ENCODE measurements around the gene KCNH1. TPM values are rescaled to one million over a fixed set of nuclear protein-coding genes. Genes with fewer than 3 reads are reported as not detected.

Gene KCNH1
- under 1 TPM in 1 of 2 donors, not detected in 1; 0.21 TPM for total RNA-seq

GRCh38 chr1:211133836-211134669 lies at the start of gene KCNH1:
TSS of gene KCNH1 (minus strand) at chr1:211134148. CDS start at chr1:211133945, 203 bp downstream.
- Histone ChIP-seq H3K27me3 (replicated peaks; ENCODE audit: insufficient read depth) (no peaks in the 10 kb centered on the region), H3K4me1 (ENCODE audit: control insufficient read depth in 1 of 2, low read depth in 2 of 2) (peaks cover 7 to 17% of the 10 kb centered on the region in 2 donors), H3K4me3 (peak within 1 kb of the TSS; percentile 69), H3K27ac (no peak within 1 kb of the TSS), H3K36me3 (no peaks in the 10 kb centered on the region), H3K9me3 (no peaks in the 10 kb centered on the region)
- DNase-seq (ENCODE audit: low spot score) (no peak), ATAC-seq (ENCODE audit: insufficient number of reproducible peaks, low FRiP score, low read depth) (peak; percentile 47)
- TF ChIP-seq CTCF (IDR thresholded peaks at IDR 0.05): peak; percentile 75

DNA sequence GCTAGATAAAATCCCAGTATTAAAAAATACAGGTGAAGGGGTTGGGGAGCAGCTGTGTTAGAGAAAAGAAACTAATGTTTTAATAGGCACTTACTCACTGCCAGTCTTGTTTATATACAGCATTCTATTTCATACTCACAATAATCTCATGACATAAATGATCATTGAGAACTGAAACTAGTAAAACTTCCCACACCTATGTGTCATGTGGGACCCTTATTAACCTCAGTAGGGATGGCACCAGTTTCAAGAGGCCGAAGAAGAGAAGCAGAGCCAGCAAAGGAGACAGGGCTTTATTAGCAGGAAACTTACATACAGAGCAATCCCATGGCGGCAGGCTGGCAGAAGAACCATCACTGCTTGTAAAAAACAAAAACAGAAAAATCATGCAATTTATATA lies 48.8 kb upstream of the KCNH1 start:
- ATAC-seq (ENCODE audit: insufficient number of reproducible peaks, low FRiP score, low read depth) (no peak), DNase-seq (ENCODE audit: low spot score) (no peak)
- Histone ChIP-seq H3K9me3 (no peaks in the 10 kb centered on the region), H3K4me1 (ENCODE audit: control insufficient read depth in 1 of 2, low read depth in 2 of 2) (no peaks in the 10 kb centered on the region), H3K27me3 (replicated peaks; ENCODE audit: insufficient read depth) (no peaks in the 10 kb centered on the region), H3K36me3 (no peaks in the 10 kb centered on the region), H3K4me3 (no peak overlapping the region), H3K27ac (no peak overlapping the region)
- no peak for TF ChIP-seq CTCF (IDR thresholded peaks at IDR 0.05)

GRCh38 chr1:211174375-211174774 lies 40.4 kb upstream of the KCNH1 start:
- H3K27ac ChIP-seq: no peak overlapping the region
- no peaks in the 10 kb centered on the region for H3K4me1 ChIP-seq (ENCODE audit: control insufficient read depth in 1 of 2, low read depth in 2 of 2)
- DNase-seq (ENCODE audit: low spot score) (no peak), ATAC-seq (ENCODE audit: insufficient number of reproducible peaks, low FRiP score, low read depth) (no peak)
- no peak for TF ChIP-seq CTCF (IDR thresholded peaks at IDR 0.05)
- no peaks in the 10 kb centered on the region for H3K27me3 ChIP-seq (replicated peaks; ENCODE audit: insufficient read depth)
- no peak overlapping the region for H3K4me3 ChIP-seq
- no peaks in the 10 kb centered on the region for H3K36me3 ChIP-seq
- H3K9me3 ChIP-seq: peaks cover 5% of the 10 kb centered on the region

GRCh38 chr1:211172657-211173056 lies 38.7 kb upstream of the KCNH1 start:
- Histone ChIP-seq H3K4me3 (no peak overlapping the region), H3K36me3 (no peaks in the 10 kb centered on the region), H3K27ac (no peak overlapping the region), H3K4me1 (ENCODE audit: control insufficient read depth in 1 of 2, low read depth in 2 of 2) (no peaks in the 10 kb centered on the region), H3K27me3 (replicated peaks; ENCODE audit: insufficient read depth) (no peaks in the 10 kb centered on the region), H3K9me3 (peaks cover 5% of the 10 kb centered on the region)
- no peak for DNase-seq (ENCODE audit: low spot score)
- ATAC-seq (ENCODE audit: insufficient number of reproducible peaks, low FRiP score, low read depth): no peak
- TF ChIP-seq CTCF (IDR thresholded peaks at IDR 0.05): no peak

GRCh38 chr1:211169353-211169752 lies 35.4 kb upstream of the KCNH1 start:
- TF ChIP-seq CTCF (IDR thresholded peaks at IDR 0.05): no peak

More at GRCh38 chr1:211169353-211169752, 35.4 kb upstream of the KCNH1 start:
- no peaks in the 10 kb centered on the region for H3K36me3 ChIP-seq
- DNase-seq (ENCODE audit: low spot score) (no peak), ATAC-seq (ENCODE audit: insufficient number of reproducible peaks, low FRiP score, low read depth) (no peak)
- H3K9me3 ChIP-seq: peaks cover 5% of the 10 kb centered on the region
- no peaks in the 10 kb centered on the region for H3K4me1 ChIP-seq (ENCODE audit: control insufficient read depth in 1 of 2, low read depth in 2 of 2)
- no peak overlapping the region for H3K27ac ChIP-seq
- no peaks in the 10 kb centered on the region for H3K27me3 ChIP-seq (replicated peaks; ENCODE audit: insufficient read depth)
- H3K4me3 ChIP-seq: no peak overlapping the region

All from thoracic aorta (tissue), 2 donors.